OCI-LY7 (cell line): Measurements from ENCODE around the gene EBPL. TPM values are rescaled to one million over a fixed set of nuclear protein-coding genes. Genes with fewer than 3 reads are reported as not detected.

Experiments used
- BruUV-seq: library from RNA; stranded (reverse); fragments of 400-500 nt; replicated peaks from 2 replicates; lab custom pipeline; 2021; lab: Mats Ljungman, UMichigan
- CTCF ChIA-PET: fragments of 300-600 bp; sonication (Branson Sonifier 250); formaldehyde crosslinking; loops from one replicate; lab custom pipeline; 2022; ENCODE audit warnings: antibody characterized with exemption; ENCODE audit not compliant: unreplicated experiment; lab: Charles Lee
- POLR2A ChIA-PET: fragments of 300-600 bp; sonication (Branson Sonifier 250); formaldehyde crosslinking; loops from one replicate; lab custom pipeline; 2022; ENCODE audit warnings: antibody characterized with exemption; lab: Charles Lee
- DNase-seq: peaks from one replicate; pipeline ENCODE4 v3.0.0-alpha.2; 2015; ENCODE audit warnings: low spot score
- H2AFZ ChIP-seq: fragments of 200-600 bp; sonication (generic), shearing (Covaris generic); 2 replicates; pipeline ENCODE4 v1.6.1; 2014; ENCODE audit warnings: mild to moderate bottlenecking, antibody characterized with exemption, low read length, moderate library complexity
- H3K27ac ChIP-seq: fragments of 200-600 bp; sonication (generic); 2 replicates; pipeline ENCODE4 v1.5.1; 2014; ENCODE audit warnings: mixed run types, low read depth, mild to moderate bottlenecking, moderate library complexity, low read length, inconsistent platforms; ENCODE audit not compliant: poor library complexity, severe bottlenecking
- H3K36me3 ChIP-seq: fragments of 200-600 bp; sonication (generic); 2 replicates; pipeline ENCODE4 v1.6.1; 2014; ENCODE audit warnings: mild to moderate bottlenecking, antibody characterized with exemption, low read length, moderate library complexity, mixed read lengths; ENCODE audit not compliant: insufficient read depth
- H3K4me1 ChIP-seq: fragments of 200-600 bp; sonication (generic); 2 replicates; pipeline ENCODE4 v1.5.1; 2014; ENCODE audit warnings: mild to moderate bottlenecking, low read length; ENCODE audit not compliant: insufficient read depth, poor library complexity, severe bottlenecking
- H3K4me2 ChIP-seq: fragments of 200-600 bp; sonication (generic); 2 replicates; pipeline ENCODE4 v1.6.1; 2014; ENCODE audit warnings: mild to moderate bottlenecking, low read length
- H3K4me3 ChIP-seq: fragments of 200-600 bp; sonication (generic); 2 replicates; pipeline ENCODE4 v1.5.1; 2014; ENCODE audit warnings: mild to moderate bottlenecking, low read depth, low read length; ENCODE audit not compliant: poor library complexity, severe bottlenecking
- H3K79me2 ChIP-seq: fragments of 200-600 bp; sonication (generic); 2 replicates; pipeline ENCODE4 v1.6.1; 2016; ENCODE audit warnings: low read depth, mild to moderate bottlenecking, low read length, moderate library complexity, mixed read lengths; ENCODE audit not compliant: insufficient read depth
- H3K9me2 ChIP-seq: fragments of 200-600 bp; sonication (generic); 2 replicates; pipeline ENCODE4 v1.6.1; 2016; ENCODE audit warnings: mild to moderate bottlenecking, low read length, mixed read lengths; ENCODE audit not compliant: insufficient read depth
- H3K9me3 ChIP-seq: fragments of 200-600 bp; sonication (generic); 2 replicates; pipeline ENCODE4 v1.6.1; 2014; ENCODE audit warnings: mild to moderate bottlenecking, mixed run types, low read length, mixed read lengths
- H4K20me1 ChIP-seq: fragments of 200-600 bp; sonication (generic); 2 replicates; pipeline ENCODE4 v1.6.1; 2014; ENCODE audit warnings: mild to moderate bottlenecking, antibody characterized with exemption, low read length, moderate library complexity, mixed read lengths; ENCODE audit not compliant: insufficient read depth
- EZH2phosphoT487 ChIP-seq: fragments of 200-600 bp; sonication (generic); IDR thresholded peaks from 2 replicates; pipeline ENCODE4 v1.6.1; 2018; ENCODE audit warnings: low read depth, borderline replicate concordance, mild to moderate bottlenecking, mixed run types, antibody characterized with exemption, low read length, moderate library complexity, mixed read lengths
- intact Hi-C: fragments of 100-400 bp; cut with micrococcal nuclease; formaldehyde crosslinking; loops from one replicate; pipeline ENCODE4 v1.10.0; 2022; ENCODE audit not compliant: unreplicated experiment
- total RNA-seq, 2 experiments: library from RNA; depleted of rRNA in 1 of 2; stranded (reverse); fragments of >200 nt in 1 of 2; shearing (Covaris generic) in 1 of 2; gene quantifications; 2 replicates each; pipeline ENCODE4 v1.2.3, GENCODE V29; 2014 to 2022
- TF ChIP-seq, protein P1 (sequence below): fragments of 200-600 bp; sonication (generic); conservative IDR thresholded peaks from 2 replicates; pipeline ENCODE4 v1.5.1; 2014; ENCODE audit warnings: mild to moderate bottlenecking, antibody characterized with exemption, low read length, moderate library complexity, mixed read lengths

The EBPL gene
- total RNA-seq, 2 experiments from 2014 or later = 38.8 to 47.3 TPM

DNA sequence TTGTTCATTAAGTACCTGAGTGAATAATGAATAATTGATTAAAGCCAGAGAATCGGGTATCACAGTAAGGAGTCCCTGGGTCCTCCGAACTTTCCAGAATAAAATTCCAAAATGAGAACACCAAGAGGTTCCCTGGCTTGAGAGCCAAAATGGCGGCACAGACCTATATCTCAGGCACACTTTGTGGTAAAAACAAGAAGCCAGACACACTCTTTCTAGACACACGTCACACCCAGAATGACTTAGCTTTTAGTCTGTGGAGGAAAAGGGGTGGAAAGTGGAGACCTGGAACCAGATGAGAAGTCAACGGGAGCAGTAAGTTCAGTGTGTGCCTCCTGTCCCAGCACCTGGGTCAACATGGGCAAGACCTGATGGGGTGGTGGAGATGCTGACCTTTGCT, 54.6 kb downstream of the EBPL start:
- intact Hi-C loops = no loop called here
- Histone ChIP-seq H3K9me3 (no peaks in the 10 kb centered on the region), H3K27ac (no peak overlapping the region), H4K20me1 (no peaks in the 10 kb centered on the region), H3K79me2 (0 out of 2 replicates have a peak, but pooled peaks cover 7% of the 10 kb centered on the region), H3K4me3 (no peak overlapping the region), H3K4me2 (no peak overlapping the region), H2AFZ (no peak overlapping the region), H3K9me2 (no peaks in the 10 kb centered on the region), H3K36me3 (peaks cover 33% of the 10 kb centered on the region), H3K4me1 (peaks cover 11% of the 10 kb centered on the region)
- ChIA-PET CTCF (no interaction called here), POLR2A (no interaction called here)
- no TSS peak for BruUV-seq
- DNase-seq = no peak
- TF ChIP-seq EZH2phosphoT487 = no peak
- TF ChIP-seq, protein P1, sequence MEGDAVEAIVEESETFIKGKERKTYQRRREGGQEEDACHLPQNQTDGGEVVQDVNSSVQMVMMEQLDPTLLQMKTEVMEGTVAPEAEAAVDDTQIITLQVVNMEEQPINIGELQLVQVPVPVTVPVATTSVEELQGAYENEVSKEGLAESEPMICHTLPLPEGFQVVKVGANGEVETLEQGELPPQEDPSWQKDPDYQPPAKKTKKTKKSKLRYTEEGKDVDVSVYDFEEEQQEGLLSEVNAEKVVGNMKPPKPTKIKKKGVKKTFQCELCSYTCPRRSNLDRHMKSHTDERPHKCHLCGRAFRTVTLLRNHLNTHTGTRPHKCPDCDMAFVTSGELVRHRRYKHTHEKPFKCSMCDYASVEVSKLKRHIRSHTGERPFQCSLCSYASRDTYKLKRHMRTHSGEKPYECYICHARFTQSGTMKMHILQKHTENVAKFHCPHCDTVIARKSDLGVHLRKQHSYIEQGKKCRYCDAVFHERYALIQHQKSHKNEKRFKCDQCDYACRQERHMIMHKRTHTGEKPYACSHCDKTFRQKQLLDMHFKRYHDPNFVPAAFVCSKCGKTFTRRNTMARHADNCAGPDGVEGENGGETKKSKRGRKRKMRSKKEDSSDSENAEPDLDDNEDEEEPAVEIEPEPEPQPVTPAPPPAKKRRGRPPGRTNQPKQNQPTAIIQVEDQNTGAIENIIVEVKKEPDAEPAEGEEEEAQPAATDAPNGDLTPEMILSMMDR = no peak

DNA sequence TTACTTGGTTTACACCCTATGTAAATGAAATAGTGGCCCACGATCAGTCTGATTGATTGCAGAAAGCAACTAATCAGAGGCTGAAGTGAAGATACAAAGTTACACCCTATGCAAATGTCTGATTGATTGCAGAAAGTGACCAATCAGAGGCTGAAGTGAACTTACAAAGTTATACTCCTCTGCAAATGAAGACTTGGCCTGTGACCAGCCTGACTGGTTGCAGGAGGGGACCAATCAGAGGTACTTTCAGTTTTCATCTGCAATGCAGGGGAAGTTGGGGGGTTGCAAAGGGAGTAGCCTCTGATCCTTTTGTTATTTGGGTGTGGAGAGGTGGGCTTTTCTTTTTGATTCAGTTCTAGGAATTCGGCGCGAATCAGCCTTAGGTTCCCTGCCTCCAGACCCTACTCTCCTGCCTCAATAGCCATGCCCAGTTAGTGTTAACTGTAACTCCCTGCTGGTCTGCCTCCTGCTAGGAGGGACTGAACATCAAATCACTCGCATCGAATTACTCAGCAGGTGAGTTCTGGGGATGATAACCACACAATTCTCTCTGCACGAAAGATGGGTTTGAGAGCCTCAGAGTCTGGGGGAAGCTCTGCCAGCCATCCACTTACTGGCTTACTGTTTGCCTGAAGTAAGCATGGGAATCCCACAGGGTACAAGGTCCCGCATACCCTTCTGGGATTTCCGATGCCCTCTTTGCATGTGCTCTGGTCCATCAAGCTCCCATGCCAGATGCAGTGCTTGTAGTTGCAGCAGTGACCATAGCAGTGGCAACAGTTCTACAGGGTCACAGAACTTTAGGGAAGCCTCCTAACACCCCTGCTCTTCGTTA, 55.5 kb downstream of the EBPL start:
- no peak for TF ChIP-seq EZH2phosphoT487
- TF ChIP-seq, protein P1 = no peak
- Histone ChIP-seq H3K27ac (no peak overlapping the region), H3K4me1 (peaks cover 11% of the 10 kb centered on the region), H4K20me1 (no peaks in the 10 kb centered on the region), H3K9me3 (no peaks in the 10 kb centered on the region), H2AFZ (no peak overlapping the region), H3K4me2 (peak overlapping the region; percentile 17; the same call in 1 of the 2 replicates), H3K36me3 (peaks cover 42% of the 10 kb centered on the region), H3K4me3 (no peak overlapping the region), H3K9me2 (no peaks in the 10 kb centered on the region), H3K79me2 (0 out of 2 replicates have a peak, but pooled peaks cover 7% of the 10 kb centered on the region)
- ChIA-PET CTCF (no interaction called here), POLR2A (no interaction called here)
- BruUV-seq = no TSS peak
- intact Hi-C loops = no loop called here
- DNase-seq = no peak

DNA sequence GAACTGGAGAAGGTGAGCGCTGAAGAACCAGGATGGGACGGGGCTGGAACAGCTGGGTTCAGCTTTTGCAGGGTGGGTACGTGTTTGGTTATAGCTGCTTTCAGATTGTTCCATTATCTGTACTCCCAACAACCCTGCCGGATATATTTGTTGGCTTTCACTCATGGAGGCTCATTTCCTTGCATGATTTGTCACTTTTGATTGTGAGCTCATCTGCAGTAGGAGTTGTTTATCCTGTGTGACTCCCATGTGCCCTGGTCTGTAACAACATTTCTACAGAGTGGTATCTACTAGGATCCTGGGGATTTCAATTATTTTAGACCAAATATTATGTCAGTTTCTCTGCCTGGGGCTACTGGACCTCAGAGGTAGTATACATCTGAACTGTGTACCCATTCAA, 57.6 kb downstream of the EBPL start:
- BruUV-seq = no TSS peak
- Histone ChIP-seq H3K79me2 (peaks cover 27% of the 10 kb centered on the region), H3K4me1 (peaks cover 27% of the 10 kb centered on the region), H3K9me2 (no peaks in the 10 kb centered on the region), H3K4me2 (no peak overlapping the region), H3K9me3 (no peaks in the 10 kb centered on the region), H4K20me1 (no peaks in the 10 kb centered on the region), H3K27ac (no peak overlapping the region), H3K36me3 (peaks cover 53% of the 10 kb centered on the region), H2AFZ (no peak overlapping the region), H3K4me3 (no peak overlapping the region)
- intact Hi-C loops = no loop called here
- TF ChIP-seq EZH2phosphoT487 = no peak
- TF ChIP-seq, protein P1 = no peak
- POLR2A ChIA-PET = interaction anchor here (0.8 kb wide), 1 partner anchor 25 kb away, joined by 3 read pairs; no protein-coding TSS in a partner anchor
- CTCF ChIA-PET = no interaction called here
- DNase-seq = no peak
